DND-41 (cell line): ENCODE data around the gene NYNRIN.

Experiments used
- CTCF ChIP-seq: IDR thresholded peaks from 2 replicates; pipeline ENCODE4 v1.5.1; 2012; ENCODE audit warnings: borderline replicate concordance, low read length, moderate library complexity, mild to moderate bottlenecking; ENCODE audit not compliant: poor library complexity, severe bottlenecking; ENCODE audit errors: extremely low read depth
- EZH2 ChIP-seq: IDR thresholded peaks from 3 replicates; pipeline ENCODE4 v1.6.1; 2012; ENCODE audit warnings: borderline replicate concordance, low read depth, mild to moderate bottlenecking, moderate library complexity, low read length, inconsistent platforms; ENCODE audit not compliant: severe bottlenecking

GRCh38 chr14:24377126-24377525 is 21.7 kb upstream of the NYNRIN start:
- TF ChIP-seq CTCF, result no peak
- no peak for TF ChIP-seq EZH2
